Muscle of back (tissue), 13 donors: ENCODE results near the gene TAOK1. TPM values are rescaled to one million over a fixed set of nuclear protein-coding genes. Genes with fewer than 3 reads are reported as not detected.
"Not testable (repeated sequence)": the region's sequence is repeated elsewhere in the genome, so short reads cannot be mapped to it uniquely, and the experiment has no call there.

Experiments
- DNase-seq, 3 donors: peaks; one replicate each; pipeline versions ENCODE4 v3.0.0 to v3.0.0-alpha.2; 2013
- long read RNA-seq, 9 donors: transcript quantifications; one replicate each; lab custom pipeline, GENCODE V29; 2026
- polyA plus RNA-seq, 10 donors: library from polyadenylated mRNA; unstranded; fragments of 120-200 nt; gene quantifications; one replicate each; pipeline ENCODE4 v1.2.1, GENCODE V29; 2013; ENCODE audit not compliant: insufficient read length in 10 of 10

The TAOK1 gene
- 10 to 100 TPM; 30.3 to 39.0 (median 34.7) TPM for polyA plus RNA-seq
- long read RNA-seq, donor 1: 0 reads
- long read RNA-seq, donor 2: 0 reads
- long read RNA-seq, donor 3: 0 reads
- long read RNA-seq, donor 4, full-length matches to known transcripts: 1 of 1 reads
- long read RNA-seq, donor 4, partial matches to known transcripts: 0 of 1 reads
- long read RNA-seq, donor 4, other reads (novel, unspliced or antisense): 0 of 1 reads
- long read RNA-seq, donor 5: 0 reads
- long read RNA-seq, donor 6: 0 reads
- long read RNA-seq, donor 7: 0 reads
- long read RNA-seq, donor 8: 0 reads
- long read RNA-seq, donor 9: 0 reads

- peak; percentile 99 to 100 (median 100) for DNase-seq
Measured at GRCh38 chr17:29389982-29390850, at the start of gene TAOK1. Gene TAOK1, plus strand, starts transcription at chr17:29390363. Its CDS starts 61,186 bp downstream, at chr17:29451549.

- DNase-seq: no peak
Measured at GRCh38 chr17:29341726-29342125, 48.4 kb upstream of the TAOK1 start.

- no peak for DNase-seq
Measured at GRCh38 chr17:29342158-29342765, 47.9 kb upstream of the TAOK1 start.

- DNase-seq: no peak
Measured at GRCh38 chr17:29344201-29344856, 45.8 kb upstream of the TAOK1 start.

- no peak for DNase-seq
Measured at GRCh38 chr17:29345066-29345465, 45.1 kb upstream of the TAOK1 start.

GRCh38 chr17:29345470-29345869 lies 44.7 kb upstream of the TAOK1 start:
- not testable (repeated sequence) for DNase-seq

- DNase-seq: no peak
Measured at GRCh38 chr17:29346462-29346861, 43.7 kb upstream of the TAOK1 start.

GRCh38 chr17:29347831-29348629 lies 42.1 kb upstream of the TAOK1 start:
- DNase-seq: no peak

- no peak for DNase-seq
Measured at GRCh38 chr17:29349409-29349808, 40.8 kb upstream of the TAOK1 start.

- DNase-seq: no peak
Measured at GRCh38 chr17:29352146-29352545, 38.0 kb upstream of the TAOK1 start.

GRCh38 chr17:29357232-29357631 lies 32.9 kb upstream of the TAOK1 start:
- DNase-seq: no peak

GRCh38 chr17:29357821-29358232 lies 32.3 kb upstream of the TAOK1 start:
- DNase-seq: no peak

GRCh38 chr17:29358416-29358815 lies 31.7 kb upstream of the TAOK1 start:
- no peak for DNase-seq

GRCh38 chr17:29359777-29360176 lies 30.4 kb upstream of the TAOK1 start:
- DNase-seq: no peak

GRCh38 chr17:29363716-29364115 lies 26.4 kb upstream of the TAOK1 start:
- no peak for DNase-seq

GRCh38 chr17:29364691-29365090 lies 25.5 kb upstream of the TAOK1 start:
- no peak for DNase-seq

GRCh38 chr17:29368161-29368560 lies 22.0 kb upstream of the TAOK1 start:
- no peak for DNase-seq

- no peak for DNase-seq
Measured at GRCh38 chr17:29368926-29369325, 21.2 kb upstream of the TAOK1 start.

- peak; percentile 70 to 93 (median 73) for DNase-seq
Measured at GRCh38 chr17:29369831-29370735, 20.1 kb upstream of the TAOK1 start.
